SK-N-SH treated with all-trans-retinoic acid at 6 μM for 48 hours (cell line): Measurements from ENCODE around the gene CDPF1.

Experiments used
- BACH2 ChIP-seq: fragments of 250-450 bp; sonication (Bioruptor Pico); IDR thresholded peaks from 2 replicates; pipeline ENCODE4 v1.9.0; 2021; ENCODE audit warnings: mild to moderate bottlenecking, borderline replicate concordance
- CSDC2 ChIP-seq: fragments of 250-450 bp; sonication (Bioruptor Pico); IDR thresholded peaks from 2 replicates; pipeline ENCODE4 v1.5.0; 2020; ENCODE audit warnings: mild to moderate bottlenecking, moderate library complexity
- ESRRG ChIP-seq: fragments of 250-450 bp; sonication (Bioruptor Pico); IDR thresholded peaks from 2 replicates; pipeline ENCODE4 v1.6.1; 2021; ENCODE audit warnings: mild to moderate bottlenecking
- GLIS3 ChIP-seq: fragments of 250-450 bp; sonication (Bioruptor Pico); IDR thresholded peaks from 2 replicates; pipeline ENCODE4 v1.5.0; 2020; ENCODE audit warnings: mild to moderate bottlenecking, moderate library complexity
- PPARA ChIP-seq: fragments of 250-450 bp; sonication (Bioruptor Pico); IDR thresholded peaks from 2 replicates; pipeline ENCODE4 v1.5.0; 2020; ENCODE audit warnings: mild to moderate bottlenecking, borderline replicate concordance
- RARB ChIP-seq: fragments of 250-450 bp; sonication (Bioruptor Pico); IDR thresholded peaks from 2 replicates; pipeline ENCODE4 v1.8.0; 2021; ENCODE audit warnings: mild to moderate bottlenecking, moderate library complexity
- TCF4 ChIP-seq: fragments of 250-450 bp; sonication (Bioruptor Pico); IDR thresholded peaks from 2 replicates; pipeline ENCODE4 v1.8.0; 2021; ENCODE audit warnings: mild to moderate bottlenecking, moderate library complexity, borderline replicate concordance
- ZFP3 ChIP-seq: fragments of 250-450 bp; sonication (Bioruptor Pico); IDR thresholded peaks from 2 replicates; pipeline ENCODE4 v1.5.0; 2020; ENCODE audit warnings: mild to moderate bottlenecking, moderate library complexity
- ZFP30 ChIP-seq: fragments of 450-650 bp; formaldehyde crosslinking; IDR thresholded peaks from 2 replicates; pipeline ENCODE4 v1.5.0; 2022; ENCODE audit warnings: mild to moderate bottlenecking, moderate library complexity
- ZNF70 ChIP-seq: fragments of 450-650 bp; formaldehyde crosslinking; IDR thresholded peaks from 2 replicates; pipeline ENCODE4 v1.5.0; 2020; ENCODE audit warnings: mild to moderate bottlenecking, moderate library complexity
- TF ChIP-seq, protein P1 (sequence below): fragments of 250-450 bp; sonication (Bioruptor Pico); IDR thresholded peaks from 2 replicates; pipeline ENCODE4 v1.8.0; 2020; ENCODE audit warnings: mild to moderate bottlenecking, moderate library complexity, borderline replicate concordance

DNA sequence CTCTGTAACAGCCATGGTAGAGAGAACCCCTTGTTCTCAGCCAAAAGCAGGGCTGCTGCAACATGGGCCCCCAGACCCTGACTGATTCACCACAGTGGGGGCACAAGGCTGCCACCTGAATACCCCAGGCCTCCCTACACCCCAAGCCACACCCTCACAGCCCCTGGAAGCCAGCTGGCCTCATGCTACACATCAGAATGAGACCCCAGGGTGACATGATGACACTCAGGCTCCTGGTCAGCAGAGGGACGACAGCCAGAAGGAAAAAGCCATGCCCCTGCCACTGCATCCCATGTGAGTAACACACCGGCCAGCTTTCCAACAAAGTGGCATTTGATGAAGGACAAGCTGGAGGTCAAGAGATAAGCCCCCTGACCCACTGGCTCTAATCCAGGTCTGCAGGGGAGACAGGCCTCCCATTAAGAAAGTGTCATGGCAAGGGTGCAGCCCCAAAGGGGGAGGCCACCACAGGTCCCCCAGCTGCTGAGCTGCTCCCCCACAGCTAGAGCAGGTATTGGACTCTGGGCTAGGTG lies 2.6 kb downstream of the CDPF1 start:
- TF ChIP-seq BACH2 (CRISPR knock-in tag), result no peak
- TF ChIP-seq ZFP30, result no peak
- no peak for TF ChIP-seq PPARA
- no peak for TF ChIP-seq GLIS3 (CRISPR knock-in tag)
- no peak for TF ChIP-seq RARB (CRISPR knock-in tag)
- no peak for TF ChIP-seq ZNF70 (CRISPR knock-in tag)
- TF ChIP-seq ZFP3 (CRISPR knock-in tag), result no peak
- TF ChIP-seq ESRRG (CRISPR knock-in tag), result no peak
- TF ChIP-seq, protein P1, sequence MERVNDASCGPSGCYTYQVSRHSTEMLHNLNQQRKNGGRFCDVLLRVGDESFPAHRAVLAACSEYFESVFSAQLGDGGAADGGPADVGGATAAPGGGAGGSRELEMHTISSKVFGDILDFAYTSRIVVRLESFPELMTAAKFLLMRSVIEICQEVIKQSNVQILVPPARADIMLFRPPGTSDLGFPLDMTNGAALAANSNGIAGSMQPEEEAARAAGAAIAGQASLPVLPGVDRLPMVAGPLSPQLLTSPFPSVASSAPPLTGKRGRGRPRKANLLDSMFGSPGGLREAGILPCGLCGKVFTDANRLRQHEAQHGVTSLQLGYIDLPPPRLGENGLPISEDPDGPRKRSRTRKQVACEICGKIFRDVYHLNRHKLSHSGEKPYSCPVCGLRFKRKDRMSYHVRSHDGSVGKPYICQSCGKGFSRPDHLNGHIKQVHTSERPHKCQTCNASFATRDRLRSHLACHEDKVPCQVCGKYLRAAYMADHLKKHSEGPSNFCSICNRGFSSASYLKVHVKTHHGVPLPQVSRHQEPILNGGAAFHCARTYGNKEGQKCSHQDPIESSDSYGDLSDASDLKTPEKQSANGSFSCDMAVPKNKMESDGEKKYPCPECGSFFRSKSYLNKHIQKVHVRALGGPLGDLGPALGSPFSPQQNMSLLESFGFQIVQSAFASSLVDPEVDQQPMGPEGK, result no peak
- TF ChIP-seq CSDC2, result no peak
- TF ChIP-seq TCF4, result no peak
